ENCODE measurements around the gene CDKAL1. TPM values are rescaled to one million over a fixed set of nuclear protein-coding genes. Genes with fewer than 3 reads are reported as not detected.

Gene CDKAL1
- total and polyA plus RNA-seq, 9 of the 15 experiments (the other 6 are each of a cell fraction or from before 2014, with no cell fraction given) = 11.2 to 36.3 (median 20.1) TPM

GRCh38 chr6:20775981-20776380 lies 241.7 kb downstream of the CDKAL1 start (continued):
- TF ChIP-seq REST (IDR thresholded peaks at IDR 0.05; ENCODE audit: borderline replicate concordance) (no peak), REST (CRISPR knock-in tag; IDR thresholded peaks at IDR 0.05; ENCODE audit: low read depth) (no peak), ZNF217 (CRISPR knock-in tag; IDR thresholded peaks at IDR 0.05) (no peak)

- H2AFZ ChIP-seq (ENCODE audit: low read depth, low read length) = no peak overlapping the region
- ATAC-seq (no peak), DNase-seq (ENCODE audit: extremely low read depth in 1 of 4, low spot score in 3 of 4) (no peak), FAIRE-seq (no peak)
- no peak overlapping the region for H3K9ac ChIP-seq (ENCODE audit: insufficient read depth in 1 of 2, low read depth in 2 of 2, low read length in 2 of 2)
- H3K4me3 ChIP-seq = no peak overlapping the region
- intact Hi-C loops (cut with micrococcal nuclease) = no loop called here
- no peaks in the 10 kb centered on the region for H3K9me3 ChIP-seq (replicated peaks; ENCODE audit: control insufficient read depth, insufficient read depth, low read depth, low read length)
- no peaks in the 10 kb centered on the region for H4K20me1 ChIP-seq (replicated peaks; ENCODE audit: control insufficient read depth, insufficient read depth, low read length)
- POLR2A ChIA-PET = no interaction called here
- no peaks in the 10 kb centered on the region for H3K79me2 ChIP-seq (ENCODE audit: control insufficient read depth, insufficient read depth, low read length)
- H3K4me2 ChIP-seq (ENCODE audit: insufficient read depth, low read length) = no peak overlapping the region
- H3K36me3 ChIP-seq (ENCODE audit: control insufficient read depth, insufficient read depth, low read length) = 0 out of 3 replicates have a peak, but pooled peaks cover 2% of the 10 kb centered on the region
- BruUV-seq (replicated peaks) = no TSS peak
- in situ Hi-C loops (cut with MboI) = no loop called here
- H3K27ac ChIP-seq (ENCODE audit: extremely low read depth, low read depth, low read length) = no peak overlapping the region
- TF ChIP-seq ETS1 (conservative IDR thresholded peaks at IDR 0.05; ENCODE audit: control insufficient read depth, low read depth, low read length) = no peak
- no peak for TF ChIP-seq SIRT6 (IDR thresholded peaks at IDR 0.05; ENCODE audit: low read depth, low read length)
- no peak for TF ChIP-seq ATF7 (IDR thresholded peaks at IDR 0.05)
- no peak for TF ChIP-seq SMC3 (conservative IDR thresholded peaks at IDR 0.05; ENCODE audit: insufficient read depth, low read depth, low read length)
- H3K27me3 ChIP-seq (ENCODE audit: control insufficient read depth in 2 of 2, insufficient read depth in 2 of 2, low read length in 2 of 2) = no peaks in the 10 kb centered on the region
- no peaks in the 10 kb centered on the region for H3K9me1 ChIP-seq (ENCODE audit: control insufficient read depth, insufficient read depth, low read length)
- CTCF ChIA-PET (ENCODE audit: low intra/inter-chr PET ratio) = no interaction called here
- H3K4me1 ChIP-seq (replicated peaks in 1 of 2; ENCODE audit: control insufficient read depth in 2 of 2, insufficient read depth in 2 of 2, low read length in 2 of 2) = no peaks in the 10 kb centered on the region
These were observed 243.5 kb downstream of the CDKAL1 start for GRCh38 chr6:20777801-20778200.

Measured in K562 (cell line).